COLO829 (cell line): ENCODE results near the gene BARD1.
"Not testable (repeated sequence)": the region's sequence is repeated elsewhere in the genome, so short reads cannot be mapped to it uniquely, and the experiment has no call there.

Source experiments
- DNase-seq: peaks from one replicate; pipeline ENCODE4 v3.0.0; 2012; ENCODE audit warnings: low spot score

The BARD1 gene

GRCh38 chr2:214765180-214765579 is 44.3 kb downstream of the BARD1 start:
- DNase-seq: no peak

- DNase-seq: no peak
Observed at GRCh38 chr2:214753455-214753854, 56.0 kb downstream of the BARD1 start.

GRCh38 chr2:214750529-214750928 is 59.0 kb downstream of the BARD1 start:
- DNase-seq: no peak

DNA sequence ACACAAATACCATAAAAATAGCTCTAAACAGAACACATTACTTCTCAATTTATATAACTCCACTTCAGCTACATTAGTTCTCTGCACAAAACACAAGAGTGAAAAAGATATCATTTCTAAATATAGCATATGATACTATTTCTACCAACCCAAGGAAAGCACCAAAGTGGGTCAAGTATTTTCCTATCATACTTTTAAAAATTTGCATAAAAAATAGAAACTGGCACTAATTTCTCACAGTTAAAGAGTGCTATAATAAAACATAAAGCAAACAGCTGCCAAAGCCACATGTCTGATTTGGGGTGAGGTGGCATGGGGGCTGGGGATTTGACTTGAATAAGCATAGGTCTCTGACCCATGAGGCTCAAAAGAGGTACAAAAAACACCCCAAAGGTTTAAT is 61.5 kb downstream of the BARD1 start:
- no peak for DNase-seq

- no peak for DNase-seq
Observed at GRCh38 chr2:214742119-214742518, 67.4 kb downstream of the BARD1 start.

DNA sequence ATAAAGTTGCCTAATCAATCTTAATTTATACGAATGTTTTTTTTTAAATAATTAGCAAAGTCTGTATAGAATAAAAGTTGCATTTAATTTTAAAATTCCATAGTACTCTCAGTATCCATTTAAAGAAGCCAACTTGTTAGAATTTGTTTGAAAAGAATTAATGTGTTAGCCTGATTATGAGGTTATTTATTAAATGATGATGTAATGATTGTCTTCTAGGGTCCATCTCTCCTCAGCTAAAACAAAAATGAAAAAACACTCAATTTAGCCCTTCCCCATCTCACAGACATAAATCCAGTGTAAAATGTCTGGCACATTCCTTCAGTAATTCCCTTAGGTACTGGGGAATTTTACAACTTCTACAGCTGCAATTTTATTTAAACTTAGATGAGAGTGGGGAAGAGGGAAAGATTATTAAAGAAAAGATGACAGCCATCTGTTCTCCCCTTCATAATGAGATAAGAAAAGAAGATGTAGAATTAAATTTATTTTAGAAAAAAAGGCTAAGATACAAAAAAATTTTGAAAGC is 68.6 kb downstream of the BARD1 start:
- no peak for DNase-seq

DNA sequence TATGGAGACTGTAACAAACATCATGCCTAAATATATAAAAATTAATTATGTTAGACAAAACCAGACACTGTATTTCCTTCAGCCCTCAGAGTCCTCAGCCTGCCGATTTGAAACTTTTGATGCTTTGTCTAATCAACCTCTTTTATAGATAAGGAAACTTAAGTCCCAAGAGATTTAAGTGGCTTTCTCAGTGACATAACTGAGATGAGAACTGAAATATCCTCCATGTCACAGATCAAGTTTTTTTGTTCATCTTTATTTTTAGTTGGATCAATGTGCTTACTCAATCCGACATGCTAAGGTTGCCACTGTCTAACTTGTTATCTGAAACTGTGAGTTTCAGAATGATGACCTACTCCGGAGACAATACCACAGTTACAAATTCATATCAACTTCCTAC is 72.3 kb downstream of the BARD1 start:
- DNase-seq: no peak

- DNase-seq: no peak
Observed at GRCh38 chr2:214730800-214731407, 78.6 kb downstream of the BARD1 start.

- DNase-seq: no peak
Observed at GRCh38 chr2:214730248-214730647, 79.2 kb downstream of the BARD1 start.

DNA sequence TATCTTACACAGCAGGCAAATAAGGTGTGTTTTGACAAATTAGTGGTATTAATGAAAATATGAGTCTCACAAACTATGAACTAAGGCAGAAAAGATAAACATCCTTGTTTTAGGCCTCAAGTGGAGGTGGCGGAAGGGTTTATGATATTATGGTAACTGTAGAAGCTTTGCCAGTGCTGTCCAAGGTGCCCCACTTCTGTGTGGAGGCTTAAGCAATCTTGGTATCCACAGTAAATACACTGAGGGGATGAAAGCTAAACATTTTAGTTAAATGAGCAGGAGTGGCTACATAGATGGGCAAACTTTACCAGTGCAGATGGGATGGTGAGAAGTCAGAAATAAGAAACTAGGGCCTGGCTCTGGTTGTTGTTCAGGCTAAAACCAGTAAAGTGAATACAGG is 84.7 kb downstream of the BARD1 start:
- no peak for DNase-seq

DNA sequence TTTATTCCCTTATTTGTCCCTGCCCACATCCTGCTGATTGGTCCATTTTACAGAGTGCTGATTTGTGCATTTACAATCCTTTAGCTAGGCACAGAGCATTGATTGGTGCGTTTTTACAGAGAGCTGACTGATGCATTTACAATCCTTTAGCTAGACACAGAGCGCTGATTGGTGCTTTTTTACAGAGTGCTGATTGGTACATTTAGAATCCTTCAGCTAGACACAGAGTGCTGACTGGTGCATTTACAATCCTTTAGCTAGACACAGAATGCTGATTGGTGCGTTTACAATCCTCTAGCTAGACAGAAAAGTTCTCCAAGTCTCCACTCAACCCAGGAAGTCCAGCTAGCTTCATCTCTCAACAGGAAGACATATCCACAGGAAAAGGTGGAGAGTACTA is 91.6 kb downstream of the BARD1 start:
- DNase-seq: not testable (repeated sequence)

- no peak for DNase-seq
Observed at GRCh38 chr2:214716811-214717560, 92.5 kb downstream of the BARD1 start.

DNA sequence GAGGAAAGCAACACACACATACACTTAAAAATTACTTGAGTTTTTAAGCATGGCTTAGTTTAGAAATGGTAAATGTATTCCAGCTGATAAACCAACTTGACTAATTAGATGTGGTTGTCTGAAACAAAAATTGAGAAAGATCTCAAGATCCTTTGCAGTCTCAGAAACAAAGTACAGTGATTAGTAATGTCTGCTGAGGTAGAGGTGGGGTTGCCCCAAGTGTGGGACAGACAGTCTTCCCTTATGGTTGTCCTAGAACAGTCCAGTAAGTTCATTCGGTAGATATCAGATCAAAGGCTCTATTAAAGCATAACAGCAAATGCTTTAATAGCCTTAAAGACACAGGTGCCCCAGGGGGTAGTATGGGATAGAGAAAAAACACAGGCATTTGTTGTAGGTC is 94.5 kb downstream of the BARD1 start:
- no peak for DNase-seq

GRCh38 chr2:214713080-214713830 is 96.2 kb downstream of the BARD1 start:
- no peak for DNase-seq

DNA sequence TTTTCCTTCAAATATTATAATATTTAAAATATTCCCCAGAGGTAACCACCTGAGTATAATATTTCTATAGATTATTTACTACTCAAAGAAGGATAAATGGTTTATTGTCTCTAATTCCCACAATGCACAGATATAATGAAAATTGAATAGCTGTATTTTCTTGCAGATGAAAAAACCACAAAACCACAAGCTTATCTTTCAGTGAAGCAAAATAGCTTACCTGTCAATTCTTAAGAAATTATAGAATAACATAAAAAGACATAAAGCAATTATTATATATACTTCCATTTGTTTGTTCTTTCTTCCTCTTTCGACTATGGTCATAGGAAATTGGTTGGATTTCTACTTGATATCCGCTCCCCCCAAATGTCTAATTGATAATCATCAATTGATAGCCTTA is 98.8 kb downstream of the BARD1 start:
- DNase-seq: no peak

GRCh38 chr2:214706986-214707385 is 102.5 kb downstream of the BARD1 start:
- DNase-seq: no peak

- no peak for DNase-seq
Observed at GRCh38 chr2:214699236-214699635, 110.2 kb downstream of the BARD1 start.

DNA sequence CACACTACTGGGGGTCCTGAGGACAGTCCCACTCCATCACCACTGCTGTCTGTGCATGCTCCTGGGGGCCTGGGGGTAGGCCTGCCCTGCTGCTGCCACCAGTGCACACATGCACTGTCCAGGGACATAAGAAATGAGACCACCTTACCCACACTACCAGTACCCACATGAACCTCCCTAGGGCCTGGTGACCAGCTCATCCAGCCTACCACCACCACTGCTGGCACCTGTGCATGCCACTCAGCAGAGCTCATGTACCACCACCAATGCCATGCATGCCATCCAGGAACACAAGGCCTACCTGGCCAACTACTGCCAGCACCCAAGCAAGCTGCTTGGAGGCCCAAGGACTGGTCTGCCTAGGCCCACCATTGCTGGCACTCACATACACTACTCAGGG is 112.8 kb downstream of the BARD1 start:
- DNase-seq: no peak

DNA sequence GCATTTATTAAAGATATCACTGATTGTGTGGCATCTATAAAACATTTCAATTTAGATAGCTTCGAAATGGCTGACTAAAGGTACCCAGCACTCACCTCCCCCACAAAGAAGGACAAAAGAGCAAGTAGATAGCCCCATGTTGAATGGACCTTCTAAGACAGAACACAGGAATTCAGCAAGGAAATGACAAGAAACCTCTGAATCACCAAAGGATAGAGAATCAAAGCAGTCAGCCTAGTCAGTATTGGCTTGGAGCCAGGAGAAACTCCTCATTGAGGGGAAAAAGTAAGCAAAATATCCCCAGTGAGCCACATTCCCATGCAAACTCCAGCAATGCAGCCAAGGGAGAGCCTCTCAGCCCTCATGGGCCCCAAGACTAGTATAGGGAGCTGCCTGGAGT is 113.7 kb downstream of the BARD1 start:
- DNase-seq: no peak

GRCh38 chr2:214683557-214683956 is 125.9 kb downstream of the BARD1 start:
- DNase-seq: not testable (repeated sequence)

GRCh38 chr2:214679736-214680135 is 129.7 kb downstream of the BARD1 start:
- no peak for DNase-seq

DNA sequence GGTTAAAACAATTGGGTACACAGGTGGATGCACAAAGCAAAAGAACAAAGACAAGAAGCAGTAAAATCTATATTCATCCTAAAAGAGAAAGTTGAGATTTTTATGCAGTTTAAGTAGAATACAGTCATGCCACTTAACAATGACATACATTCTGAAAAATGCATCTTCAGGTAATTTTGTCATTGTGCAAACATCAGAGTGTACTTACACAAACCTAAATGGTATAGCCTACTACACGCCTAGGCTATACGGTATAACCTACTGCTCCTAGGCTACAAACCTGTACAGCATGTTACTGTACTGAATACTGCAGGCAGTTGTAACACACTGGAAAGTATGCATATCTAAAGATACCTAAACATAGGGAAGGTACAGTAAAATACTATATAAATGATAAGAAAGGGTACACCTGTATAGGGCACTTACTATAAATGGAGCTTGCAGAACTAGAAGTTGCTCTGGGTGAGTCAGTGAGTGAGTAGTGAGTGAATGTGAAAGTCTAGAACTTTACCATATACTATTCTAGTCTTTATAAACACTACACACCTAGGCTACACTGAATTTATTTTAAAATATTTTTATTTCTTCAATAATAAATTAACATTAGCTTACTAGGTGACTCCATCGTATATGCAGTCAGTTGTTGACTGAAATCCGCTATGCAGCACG is 132.9 kb downstream of the BARD1 start:
- no peak for DNase-seq
